HCT116 (cell line): ENCODE results near the gene LYAR. TPM values are rescaled to one million over a fixed set of nuclear protein-coding genes. Genes with fewer than 3 reads are reported as not detected.

Source experiments
- ATAC-seq: fragments of 200-7000 bp; cut with Tn5 transposase; 2 replicates; pipeline ENCODE4 v1.9.1; 2020; ENCODE audit warnings: mild to moderate bottlenecking, moderate library complexity
- BruUV-seq: library from RNA; stranded (reverse); fragments of 400-500 nt; replicated peaks from 2 replicates; lab custom pipeline; 2021; lab: Mats Ljungman, UMichigan
- CTCF ChIA-PET: fragments of 300-600 bp; sonication (Branson Sonifier 250); formaldehyde crosslinking; loops from one replicate; lab custom pipeline; 2021; ENCODE audit warnings: antibody characterized with exemption; lab: Charles Lee
- POLR2A ChIA-PET: fragments of 300-600, 350-600 bp; sonication (Branson Sonifier 250); formaldehyde crosslinking; loops from one replicate; lab custom pipeline; 2021; ENCODE audit warnings: antibody characterized with exemption; lab: Charles Lee
- RAD21 ChIA-PET, 2 experiments: fragments of 300-600 bp; sonication (Branson Sonifier 250); formaldehyde crosslinking; loops; one replicate each; lab custom pipeline; 2023; ENCODE audit warnings: low total read pairs in 2 of 2; ENCODE audit not compliant: uncharacterized antibody in 2 of 2, unreplicated experiment in 2 of 2, low non-redundant PET in 1 of 2; lab: Charles Lee
- DNase-seq: peaks from one replicate; pipeline ENCODE4 v3.0.0-alpha.2; 2010; ENCODE audit warnings: low read depth, low spot score
- H2AFZ ChIP-seq: fragments of 200-600 bp; shearing (Covaris generic), sonication (generic); 2 replicates; pipeline ENCODE4 v1.6.1; 2017; ENCODE audit warnings: low read depth, mixed run types, mixed read lengths, antibody characterized with exemption, low read length; ENCODE audit not compliant: poor library complexity, severe bottlenecking
- H3K27ac ChIP-seq: 2 replicates; pipeline ENCODE4 v1.5.1; 2012; ENCODE audit warnings: low read depth, low read length
- H3K27me3 ChIP-seq: fragments of 200-600 bp; sonication (generic); 2 replicates; pipeline ENCODE4 v1.6.1; 2016; ENCODE audit warnings: mixed run types, low read length, mixed read lengths; ENCODE audit not compliant: insufficient read depth
- H3K36me3 ChIP-seq, 2 experiments: fragments of 200-500 bp in 1 of 2; fragments of 200-600 bp in 1 of 2; sonication (Bioruptor generic) in 1 of 2; sonication (generic) in 1 of 2; 2 replicates each; pipeline versions ENCODE4 v1.5.1 to v1.6.1; 2014 to 2016; ENCODE audit warnings: low read length in 2 of 2, inconsistent platforms in 1 of 2, mixed read lengths in 1 of 2, mixed run types in 1 of 2; ENCODE audit not compliant: insufficient read depth in 2 of 2, control insufficient read depth in 1 of 2
- H3K4me1 ChIP-seq, 2 experiments: fragments of 200-600 bp in 1 of 2; sonication (generic) in 1 of 2; 2 replicates each; pipeline versions ENCODE4 v1.5.1 to v1.6.1; 2012 to 2017; ENCODE audit warnings: low read length in 2 of 2, inconsistent platforms in 1 of 2, mild to moderate bottlenecking in 1 of 2, mixed read lengths in 1 of 2, mixed run types in 1 of 2, moderate library complexity in 1 of 2; ENCODE audit not compliant: insufficient read depth in 2 of 2, control insufficient read depth in 1 of 2
- H3K4me2 ChIP-seq: fragments of 200-600 bp; sonication (generic); 2 replicates; pipeline ENCODE4 v1.6.1; 2017; ENCODE audit warnings: mixed run types, low read length, mixed read lengths
- H3K4me3 ChIP-seq, 2 experiments: fragments of 200-600 bp in 1 of 2; sonication (generic) in 1 of 2; replicated peaks in 1 of 2; 2 replicates each; pipeline ENCODE4 v1.5.1; 2011 to 2016; ENCODE audit warnings: low read length in 2 of 2, control low read depth in 1 of 2, low read depth in 1 of 2, mild to moderate bottlenecking in 1 of 2, mixed read lengths in 1 of 2, mixed run types in 1 of 2
- H3K79me2 ChIP-seq: fragments of 200-600 bp; sonication (generic); 2 replicates; pipeline ENCODE4 v1.6.1; 2017; ENCODE audit warnings: mild to moderate bottlenecking, mixed run types, low read length, moderate library complexity, mixed read lengths; ENCODE audit not compliant: insufficient read depth
- H3K9ac ChIP-seq: fragments of 200-600 bp; sonication (generic); 2 replicates; pipeline ENCODE4 v1.6.1; 2016; ENCODE audit warnings: low read length, mixed read lengths
- H3K9me2 ChIP-seq: fragments of 200-600 bp; sonication (generic), shearing (Covaris generic); 2 replicates; pipeline ENCODE4 v1.6.1; 2017; ENCODE audit warnings: mixed run types, mild to moderate bottlenecking, moderate library complexity; ENCODE audit not compliant: insufficient read depth
- H3K9me3 ChIP-seq, 2 experiments: fragments of 200-500 bp in 1 of 2; fragments of 200-600 bp in 1 of 2; sonication (Bioruptor generic) in 1 of 2; sonication (generic) in 1 of 2; 2 replicates each; pipeline ENCODE4 v1.6.1; 2014 to 2017; ENCODE audit warnings: low read length in 2 of 2, mixed read lengths in 2 of 2, inconsistent platforms in 1 of 2, low read depth in 1 of 2, mild to moderate bottlenecking in 1 of 2, mixed run types in 1 of 2, moderate library complexity in 1 of 2; ENCODE audit not compliant: control insufficient read depth in 1 of 2, insufficient read depth in 1 of 2
- H4K20me1 ChIP-seq: fragments of 200-600 bp; sonication (generic), shearing (Covaris generic); 2 replicates; pipeline ENCODE4 v1.6.1; 2017; ENCODE audit warnings: mixed run types, mild to moderate bottlenecking, moderate library complexity; ENCODE audit not compliant: insufficient read depth
- EZH2 ChIP-seq: fragments of 200-600 bp; sonication (generic); IDR thresholded peaks from 2 replicates; pipeline ENCODE4 v1.6.1; 2017; ENCODE audit warnings: antibody characterized with exemption, mixed run types
- POLR2AphosphoS5 ChIP-seq: IDR thresholded peaks from 2 replicates; pipeline ENCODE4 v1.6.1; 2011; ENCODE audit warnings: mild to moderate bottlenecking, low read depth, low read length, moderate library complexity
- ZBTB33 ChIP-seq: IDR thresholded peaks from 2 replicates; pipeline ENCODE4 v1.6.1; 2011; ENCODE audit warnings: mild to moderate bottlenecking, low read length, moderate library complexity; ENCODE audit not compliant: insufficient replicate concordance; ENCODE audit errors: extremely low read depth
- intact Hi-C: fragments of 100-400 bp; cut with micrococcal nuclease; formaldehyde crosslinking; loops from 2 replicates; pipeline ENCODE4 v1.10.0; 2022
- total RNA-seq: library from RNA; stranded (reverse); gene quantifications from one replicate; pipeline ENCODE4 v1.2.1, GENCODE V29; 2021; ENCODE audit not compliant: unreplicated experiment

Gene LYAR
- total RNA-seq, 1 experiment from 2014 or later = 53.0 TPM

- no TSS peak for BruUV-seq
- Histone ChIP-seq H3K9me2 (no peaks in the 10 kb centered on the region), H4K20me1 (no peaks in the 10 kb centered on the region), H3K4me1 (no peaks in the 10 kb centered on the region), H3K9me3 (no peaks in the 10 kb centered on the region), H3K4me2 (no peak overlapping the region), H3K9ac (no peak overlapping the region), H3K4me3 (no peak overlapping the region)
- no peak for ATAC-seq
- TF ChIP-seq POLR2AphosphoS5 (no peak), ZBTB33 (no peak)
- TF ChIP-seq, all 23 proteins: peak for 0
- no peak overlapping the region for H2AFZ ChIP-seq
- DNase-seq = no peak
- no peaks in the 10 kb centered on the region for H3K36me3 ChIP-seq
- CTCF ChIA-PET = no interaction called here
- intact Hi-C loops = no loop called here
- H3K27me3 ChIP-seq = no peaks in the 10 kb centered on the region
- POLR2A ChIA-PET = no interaction called here
- H3K27ac ChIP-seq = no peak overlapping the region
- RAD21 ChIA-PET = no interaction called here
- H3K79me2 ChIP-seq = no peaks in the 10 kb centered on the region
Observed at GRCh38 chr4:4328840-4329239, 38.9 kb upstream of the LYAR start.

GRCh38 chr4:4328206-4328605, 38.3 kb upstream of the LYAR start:
- CTCF ChIA-PET = no interaction called here
- Histone ChIP-seq H3K79me2 (no peaks in the 10 kb centered on the region), H3K9ac (no peak overlapping the region), H3K9me2 (no peaks in the 10 kb centered on the region), H3K4me3 (no peak overlapping the region), H3K27me3 (no peaks in the 10 kb centered on the region), H3K4me2 (no peak overlapping the region), H4K20me1 (no peaks in the 10 kb centered on the region), H2AFZ (no peak overlapping the region), H3K4me1 (no peaks in the 10 kb centered on the region), H3K27ac (no peak overlapping the region), H3K36me3 (no peaks in the 10 kb centered on the region), H3K9me3 (no peaks in the 10 kb centered on the region)
- RAD21 ChIA-PET = no interaction called here
- POLR2A ChIA-PET = no interaction called here
- DNase-seq = no peak
- no peak for ATAC-seq
- no peak for TF ChIP-seq EZH2
- BruUV-seq = no TSS peak
- intact Hi-C loops = no loop called here
